PC-3 (cell line): ENCODE data around the gene EVPLL. TPM values are rescaled to one million over a fixed set of nuclear protein-coding genes. Genes with fewer than 3 reads are reported as not detected.
"Not testable (repeated sequence)": the region's sequence is repeated elsewhere in the genome, so short reads cannot be mapped to it uniquely, and the experiment has no call there.

Experiments used
- ATAC-seq: fragments of 200-7000 bp; cut with Tn5 transposase; 2 replicates; pipeline ENCODE4 v1.9.1; 2020; ENCODE audit warnings: mild to moderate bottlenecking, moderate library complexity
- BruUV-seq: library from RNA; stranded (reverse); fragments of 400-500 nt; replicated peaks from 2 replicates; lab custom pipeline; 2021; lab: Mats Ljungman, UMichigan
- CTCF ChIA-PET: fragments of 300-600 bp; sonication (Branson Sonifier 250); formaldehyde crosslinking; loops from one replicate; lab custom pipeline; 2022; ENCODE audit warnings: antibody characterized with exemption; lab: Charles Lee
- POLR2A ChIA-PET: fragments of 300-600 bp; sonication (Branson Sonifier 250); formaldehyde crosslinking; loops from one replicate; lab custom pipeline; 2022; ENCODE audit warnings: antibody characterized with exemption; ENCODE audit not compliant: unreplicated experiment; lab: Charles Lee
- DNase-seq: peaks from one replicate; pipeline ENCODE4 v3.0.0-alpha.2; 2015
- H2AFZ ChIP-seq: fragments of 300-600 bp; sonication (generic); 2 replicates; pipeline ENCODE4 v1.6.0; 2016; ENCODE audit warnings: antibody characterized with exemption, low read length
- H3F3A ChIP-seq: fragments of 300-600 bp; sonication (generic); one replicate; pipeline ENCODE4 v1.6.0; 2017; ENCODE audit warnings: antibody characterized with exemption, low read length, control low read depth, mild to moderate bottlenecking; ENCODE audit not compliant: unreplicated experiment
- H3K27ac ChIP-seq: fragments of 300-600 bp; sonication (generic); 2 replicates; pipeline ENCODE4 v1.5.1; 2016; ENCODE audit warnings: mild to moderate bottlenecking, low read length
- H3K27me3 ChIP-seq: fragments of 300-600 bp; sonication (generic); 2 replicates; pipeline ENCODE4 v1.6.1; 2016; ENCODE audit warnings: low read length, mixed read lengths
- H3K36me3 ChIP-seq: fragments of 300-600 bp; sonication (generic); 2 replicates; pipeline ENCODE4 v1.6.1; 2016; ENCODE audit warnings: low read depth, mixed run types, low read length, mixed read lengths
- H3K4me1 ChIP-seq: fragments of 300-600 bp; sonication (generic); 2 replicates; pipeline ENCODE4 v1.5.1; 2016; ENCODE audit warnings: low read length; ENCODE audit not compliant: insufficient read depth
- H3K4me2 ChIP-seq: fragments of 300-600 bp; sonication (generic); 2 replicates; pipeline ENCODE4 v1.6.0; 2016; ENCODE audit warnings: low read length
- H3K4me3 ChIP-seq: fragments of 300-600 bp; sonication (generic); 2 replicates; pipeline ENCODE4 v1.5.1; 2016; ENCODE audit warnings: mild to moderate bottlenecking, low read length, mixed read lengths
- H3K79me2 ChIP-seq: fragments of 300-600 bp; sonication (generic); 2 replicates; pipeline ENCODE4 v1.6.1; 2017; ENCODE audit warnings: low read length, mixed read lengths
- H3K9ac ChIP-seq: fragments of 300-600 bp; sonication (generic); 2 replicates; pipeline ENCODE4 v1.6.0; 2016; ENCODE audit warnings: mild to moderate bottlenecking, low read length
- H3K9me2 ChIP-seq: fragments of 300-600 bp; sonication (generic); replicated peaks from 2 replicates; pipeline ENCODE4 v1.6.1; 2016; ENCODE audit warnings: mixed run types, low read length, mixed read lengths
- H3K9me3 ChIP-seq: fragments of 300-600 bp; sonication (generic); 2 replicates; pipeline ENCODE4 v1.6.1; 2016; ENCODE audit warnings: low read length, mixed read lengths
- H4K20me1 ChIP-seq: fragments of 300-600 bp; sonication (generic); 2 replicates; pipeline ENCODE4 v1.6.1; 2016; ENCODE audit warnings: low read length, mixed read lengths
- intact Hi-C: fragments of 100-400 bp; cut with micrococcal nuclease; formaldehyde crosslinking; loops from 2 replicates; pipeline ENCODE4 v1.9.0; 2023
- total RNA-seq: library from RNA; depleted of rRNA; stranded (reverse); fragments of >200 nt; gene quantifications from 2 replicates; pipeline ENCODE4 v1.2.3, GENCODE V29; 2014

The EVPLL gene
- total RNA-seq, 1 experiment from 2014 or later, result 1.3 TPM

DNA sequence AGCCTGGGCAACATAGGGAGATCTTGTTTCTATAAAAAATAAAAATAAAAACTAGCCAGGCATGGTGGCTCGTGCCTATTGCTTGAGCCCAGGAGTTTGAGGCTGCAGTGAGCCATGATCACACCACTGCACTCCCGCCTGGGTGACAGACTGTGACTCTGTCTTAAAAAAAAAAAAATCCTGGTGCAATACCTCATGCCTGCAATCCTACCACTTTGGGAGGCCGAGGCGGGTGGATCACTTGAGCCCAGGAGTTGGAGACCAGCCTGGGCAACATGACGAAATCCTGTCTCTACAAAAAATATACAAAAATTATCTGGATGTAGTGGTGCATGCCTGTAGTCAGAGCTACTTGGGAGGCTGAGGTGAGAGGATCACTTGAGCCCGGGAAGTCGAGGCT is 6.7 kb downstream of the EVPLL start:
- BruUV-seq, H3K9ac ChIP-seq, H3K4me2 ChIP-seq, H3K27me3 ChIP-seq, H3K9me2 ChIP-seq, H4K20me1 ChIP-seq, H2AFZ ChIP-seq, H3K4me1 ChIP-seq, DNase-seq, CTCF ChIA-PET, H3K27ac ChIP-seq, ATAC-seq, H3K4me3 ChIP-seq, H3K79me2 ChIP-seq, H3F3A ChIP-seq, H3K36me3 ChIP-seq, H3K9me3 ChIP-seq, intact Hi-C loops, POLR2A ChIA-PET: not testable (repeated sequence)

- H2AFZ ChIP-seq, H3K27me3 ChIP-seq, H3K9me2 ChIP-seq, ATAC-seq, H3K4me3 ChIP-seq, DNase-seq, BruUV-seq, H3K27ac ChIP-seq, H4K20me1 ChIP-seq, H3K9ac ChIP-seq, intact Hi-C loops, H3K79me2 ChIP-seq, H3F3A ChIP-seq, H3K4me2 ChIP-seq, POLR2A ChIA-PET, H3K36me3 ChIP-seq, H3K9me3 ChIP-seq, CTCF ChIA-PET, H3K4me1 ChIP-seq: not testable (repeated sequence)
Observed at GRCh38 chr17:18387583-18387982, 10.0 kb downstream of the EVPLL start.

- H3K9ac ChIP-seq, H3F3A ChIP-seq, BruUV-seq, H3K4me3 ChIP-seq, H3K4me1 ChIP-seq, CTCF ChIA-PET, ATAC-seq, H3K4me2 ChIP-seq, H2AFZ ChIP-seq, H3K27ac ChIP-seq, H3K9me3 ChIP-seq, H3K9me2 ChIP-seq, H3K79me2 ChIP-seq, H3K27me3 ChIP-seq, intact Hi-C loops, H3K36me3 ChIP-seq, POLR2A ChIA-PET, DNase-seq, H4K20me1 ChIP-seq: not testable (repeated sequence)
Observed at GRCh38 chr17:18388266-18388665, 10.7 kb downstream of the EVPLL start.

DNA sequence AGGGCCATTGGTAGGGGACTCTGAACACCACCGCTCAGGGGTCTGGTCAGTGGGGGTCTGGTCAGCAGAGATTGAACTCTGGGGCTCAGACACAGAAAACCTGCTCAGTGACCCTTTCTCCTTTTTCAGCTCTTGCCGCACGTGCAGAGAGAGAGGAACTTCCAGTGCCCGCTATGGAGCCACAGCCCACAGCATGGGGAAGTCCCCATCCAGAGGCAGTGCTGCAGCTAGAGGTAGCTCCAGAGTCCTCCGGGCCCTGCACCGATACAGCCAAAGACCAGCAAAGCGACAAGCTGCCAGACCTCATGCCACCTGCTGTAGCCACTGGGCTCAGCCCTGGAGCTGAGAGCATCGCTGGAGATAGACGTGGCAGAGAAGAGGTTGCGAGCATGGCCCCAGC is 11.2 kb downstream of the EVPLL start:
- H3K9me2 ChIP-seq, ATAC-seq, CTCF ChIA-PET, H3K27ac ChIP-seq, H4K20me1 ChIP-seq, intact Hi-C loops, H3K9ac ChIP-seq, H3K4me1 ChIP-seq, POLR2A ChIA-PET, BruUV-seq, H3K4me2 ChIP-seq, H2AFZ ChIP-seq, H3K4me3 ChIP-seq, H3K36me3 ChIP-seq, DNase-seq, H3K27me3 ChIP-seq, H3K79me2 ChIP-seq, H3K9me3 ChIP-seq, H3F3A ChIP-seq: not testable (repeated sequence)

DNA sequence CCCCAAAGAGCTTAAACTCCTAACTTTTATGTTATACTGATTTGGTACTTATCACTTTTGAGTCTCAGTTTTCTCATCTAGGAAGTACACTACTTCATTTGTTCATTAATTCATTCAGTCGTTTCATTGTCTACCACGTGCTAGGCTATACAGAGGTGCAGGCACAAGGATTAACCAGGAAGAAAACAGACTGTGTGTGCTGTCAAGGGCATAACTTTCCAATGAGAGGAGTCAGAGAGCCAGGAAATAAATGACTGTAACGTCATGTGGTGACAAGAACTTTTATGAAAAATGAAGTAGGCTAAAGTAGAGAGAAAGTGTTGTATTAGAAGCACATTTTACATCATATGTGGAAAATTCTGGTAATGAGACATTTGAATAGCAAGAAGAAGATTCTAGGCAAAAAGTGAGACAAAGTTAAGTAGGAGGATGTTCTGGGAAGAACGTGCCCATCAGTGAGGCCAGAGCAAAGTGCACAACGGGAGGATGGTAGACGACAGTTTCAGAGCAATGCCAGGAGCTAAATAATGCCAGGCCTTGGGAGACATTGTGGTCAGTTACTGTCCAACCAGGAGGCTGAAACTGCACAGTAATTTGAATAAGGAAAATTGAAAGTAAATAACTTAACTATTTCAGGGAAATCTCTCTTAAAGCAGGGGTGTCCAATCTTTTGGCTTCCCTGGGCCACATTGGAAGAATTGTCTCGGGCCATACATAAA is 24.5 kb downstream of the EVPLL start:
- H3K9me3 ChIP-seq, H3K27me3 ChIP-seq, ATAC-seq, H3K4me3 ChIP-seq, H3K4me1 ChIP-seq, H4K20me1 ChIP-seq, intact Hi-C loops, H2AFZ ChIP-seq, H3F3A ChIP-seq, H3K9me2 ChIP-seq, H3K27ac ChIP-seq, BruUV-seq, H3K9ac ChIP-seq, POLR2A ChIA-PET, H3K36me3 ChIP-seq, H3K79me2 ChIP-seq, CTCF ChIA-PET, H3K4me2 ChIP-seq, DNase-seq: not testable (repeated sequence)

GRCh38 chr17:18403166-18403565 is 25.6 kb downstream of the EVPLL start:
- not testable (repeated sequence) for BruUV-seq, ATAC-seq, H3K27me3 ChIP-seq

GRCh38 chr17:18403604-18404003 is 26.0 kb downstream of the EVPLL start:
- CTCF ChIA-PET, H2AFZ ChIP-seq, H3F3A ChIP-seq, ATAC-seq, BruUV-seq, intact Hi-C loops, H3K4me3 ChIP-seq, H3K4me2 ChIP-seq, H3K4me1 ChIP-seq, DNase-seq, H4K20me1 ChIP-seq, H3K36me3 ChIP-seq, H3K9me2 ChIP-seq, H3K79me2 ChIP-seq, H3K9ac ChIP-seq, H3K9me3 ChIP-seq, POLR2A ChIA-PET, H3K27me3 ChIP-seq, H3K27ac ChIP-seq: not testable (repeated sequence)

More at GRCh38 chr17:18403166-18403565, 25.6 kb downstream of the EVPLL start:
- H3K9me2 ChIP-seq, H3K4me2 ChIP-seq, H2AFZ ChIP-seq, H3K9me3 ChIP-seq, POLR2A ChIA-PET, H3K4me1 ChIP-seq, CTCF ChIA-PET, H4K20me1 ChIP-seq, H3K9ac ChIP-seq, H3K4me3 ChIP-seq, DNase-seq, H3K27ac ChIP-seq, H3K79me2 ChIP-seq, H3F3A ChIP-seq, intact Hi-C loops, H3K36me3 ChIP-seq: not testable (repeated sequence)
